G401.6 (cell line): Measurements from ENCODE around the gene TRAPPC5.
"Not testable (repeated sequence)": the region's sequence is repeated elsewhere in the genome, so short reads cannot be mapped to it uniquely, and the experiment has no call there.

Source experiments
- FAIRE-seq: peaks from 2 replicates; lab custom pipeline; 2012; peaks lifted over from hg19 to GRCh38; lab: Jason Lieb, UNC

TRAPPC5 gene

GRCh38 chr19:7680606-7681339, at the start of gene TRAPPC5:
Gene TRAPPC5 (plus strand): TSS chr19:7680833. CDS start chr19:7682254, 1,421 bp downstream.
- FAIRE-seq, result no peak

DNA sequence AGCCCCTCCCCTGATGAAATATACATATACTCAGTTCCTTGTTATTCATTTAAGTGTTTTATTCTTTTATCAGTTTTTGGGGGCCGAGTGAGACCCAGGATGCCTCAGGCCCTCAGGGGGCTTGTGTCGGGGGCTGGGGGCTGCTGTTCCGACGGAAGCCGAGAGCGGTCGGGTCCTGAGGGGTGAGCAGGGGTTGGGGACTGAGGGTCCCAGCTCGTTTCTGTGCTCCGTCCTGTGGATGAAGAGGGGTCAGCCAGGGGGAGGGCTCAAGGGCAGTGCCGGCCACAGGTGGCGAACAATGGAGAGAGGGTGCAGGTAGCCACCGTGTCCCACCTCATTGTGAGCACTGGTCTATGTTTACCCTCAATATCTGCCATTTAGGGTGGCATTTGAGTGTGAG, 49.1 kb upstream of the TRAPPC5 start:
- FAIRE-seq, result no peak

GRCh38 chr19:7632340-7633203, 48.1 kb upstream of the TRAPPC5 start:
- FAIRE-seq, result no peak

GRCh38 chr19:7633698-7634097, 46.9 kb upstream of the TRAPPC5 start, which contains the start of gene PCP2:
Gene PCP2 (minus strand): TSS chr19:7633719. CDS start chr19:7633457, 262 bp downstream.
- FAIRE-seq, result no peak

GRCh38 chr19:7635670-7636069, 45.0 kb upstream of the TRAPPC5 start:
- no peak for FAIRE-seq

DNA sequence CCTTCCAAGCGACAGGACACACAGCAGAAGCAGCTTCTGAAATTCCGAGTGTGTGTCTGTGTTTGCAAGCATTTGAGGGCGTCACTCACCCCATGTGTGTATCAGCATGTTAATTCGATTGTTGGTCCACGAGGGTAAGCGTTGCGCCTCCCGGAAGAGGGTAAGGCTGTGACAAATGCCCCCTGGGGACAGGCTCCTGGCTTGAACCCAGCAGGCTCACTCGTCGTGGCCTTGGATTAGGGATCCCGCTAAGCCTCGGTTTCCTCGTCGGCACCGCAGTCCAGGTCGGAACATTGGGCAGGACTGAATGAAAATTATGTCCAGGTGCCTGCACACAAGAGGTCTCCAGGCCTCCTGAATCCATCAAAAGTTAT, 44.3 kb upstream of the TRAPPC5 start:
- no peak for FAIRE-seq

GRCh38 chr19:7636691-7637373, 43.8 kb upstream of the TRAPPC5 start, which contains the start of gene STXBP2:
Gene STXBP2 (plus strand): TSS chr19:7637110. CDS start chr19:7637150, 40 bp downstream.
- no peak for FAIRE-seq

DNA sequence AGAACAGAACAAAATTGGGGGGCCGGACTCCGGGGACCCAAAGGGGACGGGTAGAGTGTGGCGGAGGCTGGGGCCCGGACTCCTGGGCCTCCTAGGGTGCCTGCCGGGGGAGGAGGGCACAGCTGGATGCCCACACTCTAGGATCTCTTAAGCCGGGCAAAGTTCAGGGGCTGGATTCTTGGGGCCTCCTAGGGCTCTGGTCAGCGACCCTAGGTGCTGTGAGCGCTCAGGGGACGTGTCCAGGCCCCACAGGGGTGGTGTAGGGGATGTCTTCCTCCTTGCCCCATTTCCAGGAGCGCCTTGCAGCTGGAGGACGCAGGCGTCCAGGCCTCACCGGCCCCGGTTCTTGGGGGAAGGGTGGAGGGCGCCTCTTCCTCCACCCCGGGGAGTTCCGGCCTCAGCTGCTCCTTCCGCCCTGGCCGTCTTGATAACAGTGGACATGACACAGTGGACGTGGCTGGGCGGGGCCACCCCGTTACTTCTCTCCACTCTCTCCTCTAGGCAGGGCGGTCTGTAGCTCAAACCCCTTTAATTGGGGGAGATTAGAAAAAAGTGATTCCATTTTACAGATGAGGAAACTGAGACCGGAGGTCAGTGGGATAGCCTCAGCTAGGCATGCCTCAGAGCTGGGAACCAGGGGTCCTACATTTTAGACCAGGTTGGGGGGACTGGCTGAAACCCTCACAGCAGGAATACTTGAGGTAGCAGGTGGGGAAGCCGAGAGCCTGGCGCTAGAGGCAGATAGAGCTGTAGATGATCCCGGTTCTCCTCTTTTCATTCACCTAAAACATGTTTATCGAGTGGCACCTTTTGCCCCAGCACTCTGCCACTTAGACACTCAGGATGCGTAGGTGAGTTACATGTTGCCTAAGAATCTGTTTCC, 43.0 kb upstream of the TRAPPC5 start:
- FAIRE-seq, result no peak

DNA sequence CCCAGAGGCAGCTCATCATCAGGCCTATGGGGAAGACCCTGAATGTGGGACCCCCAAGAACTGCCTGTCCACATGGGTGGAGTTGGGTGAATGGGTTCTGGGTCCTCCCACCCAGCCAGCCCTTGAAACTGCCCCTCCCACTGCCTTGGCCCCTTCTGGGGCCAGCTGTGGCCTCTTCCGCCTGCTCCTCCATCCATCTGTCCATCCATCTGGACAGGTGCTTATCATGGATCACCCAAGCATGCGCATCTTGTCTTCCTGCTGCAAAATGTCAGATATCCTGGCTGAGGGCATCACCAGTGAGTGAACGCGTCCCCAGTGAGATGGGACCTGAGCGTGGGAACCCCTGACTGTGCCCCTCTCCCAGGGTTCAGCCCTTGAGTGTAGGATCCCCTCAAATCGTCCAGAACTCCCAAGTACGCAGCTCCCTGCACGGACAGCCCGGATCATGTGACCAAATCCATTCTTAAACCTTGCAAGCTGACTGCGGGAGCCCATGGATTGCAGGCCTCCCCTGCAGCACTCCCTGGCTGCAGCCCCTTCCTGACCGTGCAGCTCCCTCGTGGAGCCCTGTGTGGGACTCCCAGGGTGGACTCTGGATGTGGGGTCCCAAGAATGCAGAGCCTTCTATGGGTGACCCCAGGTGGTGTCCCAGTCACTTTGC, 41.7 kb upstream of the TRAPPC5 start:
- FAIRE-seq, result no peak

DNA sequence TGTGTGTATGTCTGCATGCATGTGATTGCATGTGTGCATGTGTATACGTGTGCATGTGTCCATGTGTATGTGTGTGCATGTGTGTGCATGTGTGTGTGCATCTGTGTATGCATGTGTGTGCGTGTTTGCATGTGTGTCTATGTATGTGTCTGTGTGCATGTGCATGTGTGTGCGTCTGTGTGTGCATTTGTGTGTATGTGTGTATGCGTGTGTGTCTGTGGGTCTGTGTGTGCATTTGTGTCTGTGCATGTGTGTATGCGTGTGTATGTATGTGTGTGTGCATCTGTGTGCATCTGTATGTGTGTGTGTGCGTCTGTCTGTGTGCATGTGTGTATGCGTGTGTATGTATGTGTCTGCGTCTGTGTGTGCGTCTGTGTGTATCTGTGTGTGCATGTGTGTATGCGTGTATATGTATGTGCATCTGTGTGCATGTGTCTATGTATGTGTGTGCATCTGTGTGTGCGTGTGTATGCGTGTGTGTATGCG, 40.7 kb upstream of the TRAPPC5 start:
- no peak for FAIRE-seq

GRCh38 chr19:7640803-7641202, 39.8 kb upstream of the TRAPPC5 start:
- FAIRE-seq, result no peak

- FAIRE-seq, result no peak
Measured at GRCh38 chr19:7641290-7642276, 39.0 kb upstream of the TRAPPC5 start.

- FAIRE-seq, result no peak
Measured at GRCh38 chr19:7642295-7643030, 38.2 kb upstream of the TRAPPC5 start.

GRCh38 chr19:7643031-7643415, 37.6 kb upstream of the TRAPPC5 start:
- no peak for FAIRE-seq

DNA sequence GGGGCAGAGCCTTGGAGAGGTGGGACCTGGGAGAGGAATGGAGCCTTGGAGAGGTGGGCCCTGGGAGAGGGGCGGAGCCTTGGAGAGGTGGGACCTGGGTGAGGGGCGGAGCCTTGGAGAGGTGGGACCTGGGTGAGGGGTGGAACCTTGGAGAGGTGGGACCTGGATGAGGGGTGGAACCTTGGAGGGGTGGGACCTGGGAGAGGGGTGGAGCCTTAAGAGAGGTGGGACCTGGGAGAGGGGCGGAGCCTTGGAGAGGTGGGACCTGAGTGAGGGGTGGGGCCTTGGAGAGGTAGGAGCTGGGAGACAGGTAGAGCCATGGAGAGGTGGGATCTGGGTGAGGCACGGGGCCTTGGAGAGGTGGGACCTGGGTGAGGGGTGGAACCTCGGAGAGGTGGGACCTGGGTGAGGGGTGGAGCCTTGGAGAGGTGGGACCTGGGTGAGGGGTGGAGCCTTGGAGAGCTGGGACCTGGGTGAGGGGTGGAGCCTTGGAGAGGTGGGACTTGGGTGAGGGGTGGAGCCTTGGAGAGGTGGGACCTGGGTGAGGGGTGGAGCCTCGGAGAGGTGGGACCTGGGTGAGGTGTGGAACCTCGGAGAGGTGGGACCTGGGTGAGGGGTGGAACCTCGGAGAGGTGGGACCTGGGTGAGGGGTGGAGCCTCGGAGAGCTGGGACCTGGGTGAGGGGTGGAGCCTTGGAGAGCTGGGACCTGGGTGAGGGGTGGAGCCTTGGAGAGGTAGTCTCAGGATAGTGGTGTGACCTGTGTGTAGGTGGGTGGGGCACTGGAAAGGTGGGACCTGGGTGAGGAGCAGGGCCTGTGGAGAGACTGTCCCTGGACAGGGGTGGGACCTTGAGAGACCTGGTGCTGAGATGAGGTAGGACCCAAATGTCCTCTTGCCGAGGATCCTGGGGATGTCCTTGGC, 36.7 kb upstream of the TRAPPC5 start:
- not testable (repeated sequence) for FAIRE-seq

GRCh38 chr19:7644550-7644877, 36.1 kb upstream of the TRAPPC5 start:
- FAIRE-seq, result no peak

- no peak for FAIRE-seq
Measured at GRCh38 chr19:7645163-7645562, 35.5 kb upstream of the TRAPPC5 start.
